ENCODE results near the gene IPCEF1.

- TF ChIP-seq CTCF (IDR thresholded peaks at IDR 0.05; ENCODE audit: low read depth, low read length) (no peak), POLR2A (IDR thresholded peaks at IDR 0.05; ENCODE audit: extremely low read depth, insufficient read length) (no peak), MAX (IDR thresholded peaks at IDR 0.05; ENCODE audit: low read depth, low read length) (no peak), MYC (IDR thresholded peaks at IDR 0.05; ENCODE audit: low read depth, low read length) (no peak)
These were observed 186.5 kb downstream of the IPCEF1 start for GRCh38 chr6:154170106-154170505.

Data from NB4 (cell line).